Right lobe of liver (tissue), 6 donors: ENCODE results near the gene GABRR1. TPM values are rescaled to one million over a fixed set of nuclear protein-coding genes. Genes with fewer than 3 reads are reported as not detected.

ENCODE experiments used
- ATAC-seq, 4 donors: fragments of 200-7000 bp; cut with Tn5 transposase; one replicate each; pipeline ENCODE4 v1.9.1; 2020; ENCODE audit warnings: mild to moderate bottlenecking in 4 of 4, moderate library complexity in 4 of 4
- DNase-seq, 3 donors: peaks; one replicate each; pipeline ENCODE4 v3.0.0-alpha.2; 2020
- H3K27ac ChIP-seq, 3 donors: fragments of 200-600 bp; one replicate each; pipeline ENCODE4 v1.8.0; 2022
- H3K27me3 ChIP-seq, 2 donors: fragments of 200-600 bp; one replicate each; pipeline ENCODE4 v1.8.0; 2022
- H3K36me3 ChIP-seq, 4 donors: fragments of 200-600 bp; sonication (generic) in 1 of 4; one replicate each; pipeline versions ENCODE4 v1.5.1 to v1.8.0; 2017 to 2022; ENCODE audit warnings: control low read depth in 1 of 4
- H3K4me1 ChIP-seq, 4 donors: fragments of 200-600 bp; sonication (generic) in 1 of 4; one replicate each; pipeline versions ENCODE4 v1.5.1 to v1.8.0; 2017 to 2022; ENCODE audit warnings: control low read depth in 1 of 4
- H3K4me3 ChIP-seq, 3 donors: fragments of 200-600 bp; one replicate each; pipeline ENCODE4 v1.8.0; 2022
- H3K9me3 ChIP-seq, 4 donors: fragments of 200-600 bp; sonication (generic) in 1 of 4; one replicate each; pipeline versions ENCODE4 v1.5.1 to v1.8.0; 2017 to 2022; ENCODE audit warnings: control low read depth in 1 of 4
- POLR2A ChIP-seq: fragments of 450-650 bp; IDR thresholded peaks from one replicate; pipeline ENCODE4 v1.6.1; 2017; ENCODE audit warnings: antibody characterized with exemption, mild to moderate bottlenecking
- WGBS: methylation state at CpG from one replicate; pipeline ENCODE4 v1.1.6; 2018; ENCODE audit warnings: low coverage, low lambda C conversion rate; ENCODE audit not compliant: insufficient coverage; ENCODE audit errors: missing lambda C conversion rate; 5-methylcytosine and 5-hydroxymethylcytosine counted together
- intact Hi-C, 2 donors: fragments of 100-400 bp; cut with DNase I; formaldehyde crosslinking; loops; one replicate each; pipeline versions ENCODE4 v1.11.2 to v1.14.1; 2022
- total RNA-seq, 6 experiments: library from RNA; depleted of rRNA in 2 of 6; stranded (reverse); fragments of >200 nt in 2 of 6; fragmentation: NEBNext Ultra II Directional in 3 of 6; extraction: Animal tissue kit (Norgen Biotek cat#: 25700) in 3 of 6; gene quantifications; one replicate each; pipeline versions ENCODE4 v1.1.0 to v1.2.4, GENCODE V29; 2016 to 2023
- TF ChIP-seq, protein P1 (sequence below), 4 donors: fragments of 200-600 bp in 3 of 4; fragments of 450-650 bp in 1 of 4; IDR thresholded peaks; one replicate each; pipeline versions ENCODE4 v1.5.1 to v1.8.0; 2016 to 2022; ENCODE audit warnings: antibody characterized with exemption in 4 of 4, mild to moderate bottlenecking in 2 of 4
- donor health status: DM: no; HTN: yes; CAD: no.
- donor health status: DM: no; HTN: no; CAD: no.
- donor health status: DM: no; HTN: no; CAD: no.
- donor health status: DM: no; HTN: yes; CAD: no.
- donor health status: DM: no; HTN: yes; CAD: no.

Gene GABRR1
- total RNA-seq, 6 experiments from 2014 or later = not detected

DNA sequence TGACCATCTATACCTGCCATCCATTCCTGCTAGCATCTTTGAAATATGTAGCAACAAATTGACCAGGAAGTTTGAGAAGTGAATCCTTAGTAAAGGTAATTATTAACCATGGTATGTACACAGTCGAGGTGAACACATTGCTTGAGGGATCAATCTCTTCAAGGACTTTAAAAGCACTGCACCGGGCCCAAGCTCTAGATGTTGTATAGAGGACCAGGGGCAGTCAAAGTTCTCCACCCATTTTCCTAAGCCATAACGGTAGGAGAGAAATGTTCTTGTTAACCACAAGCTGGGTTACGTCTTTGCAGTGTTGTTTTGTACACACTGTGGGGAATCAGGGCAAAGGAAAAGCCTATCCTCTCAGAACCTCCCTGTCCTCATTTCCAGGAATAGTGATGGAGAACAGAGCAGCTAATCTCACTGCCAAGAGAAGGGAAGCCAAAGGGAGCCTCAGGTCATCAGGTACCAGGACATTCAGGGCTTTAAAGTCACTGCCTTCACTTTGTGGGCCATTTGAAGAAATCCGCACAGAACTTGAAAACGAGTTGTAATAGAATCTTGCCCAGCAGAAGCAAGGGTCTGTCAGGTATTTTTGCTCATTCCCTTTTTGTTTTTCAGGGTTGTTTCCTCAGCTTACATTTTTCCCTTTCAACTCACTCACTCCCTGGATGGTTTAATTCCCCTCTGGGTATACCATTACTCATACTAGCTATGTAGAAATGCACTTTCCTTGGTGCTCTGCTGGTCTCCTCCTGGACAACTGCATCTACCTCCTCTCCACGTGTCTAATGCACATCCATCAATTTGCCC is 76.6 kb downstream of the GABRR1 start:
- TF ChIP-seq, protein P1, sequence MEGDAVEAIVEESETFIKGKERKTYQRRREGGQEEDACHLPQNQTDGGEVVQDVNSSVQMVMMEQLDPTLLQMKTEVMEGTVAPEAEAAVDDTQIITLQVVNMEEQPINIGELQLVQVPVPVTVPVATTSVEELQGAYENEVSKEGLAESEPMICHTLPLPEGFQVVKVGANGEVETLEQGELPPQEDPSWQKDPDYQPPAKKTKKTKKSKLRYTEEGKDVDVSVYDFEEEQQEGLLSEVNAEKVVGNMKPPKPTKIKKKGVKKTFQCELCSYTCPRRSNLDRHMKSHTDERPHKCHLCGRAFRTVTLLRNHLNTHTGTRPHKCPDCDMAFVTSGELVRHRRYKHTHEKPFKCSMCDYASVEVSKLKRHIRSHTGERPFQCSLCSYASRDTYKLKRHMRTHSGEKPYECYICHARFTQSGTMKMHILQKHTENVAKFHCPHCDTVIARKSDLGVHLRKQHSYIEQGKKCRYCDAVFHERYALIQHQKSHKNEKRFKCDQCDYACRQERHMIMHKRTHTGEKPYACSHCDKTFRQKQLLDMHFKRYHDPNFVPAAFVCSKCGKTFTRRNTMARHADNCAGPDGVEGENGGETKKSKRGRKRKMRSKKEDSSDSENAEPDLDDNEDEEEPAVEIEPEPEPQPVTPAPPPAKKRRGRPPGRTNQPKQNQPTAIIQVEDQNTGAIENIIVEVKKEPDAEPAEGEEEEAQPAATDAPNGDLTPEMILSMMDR (IDR thresholded peaks at IDR 0.05) = no peak
- no peak for TF ChIP-seq POLR2A
- peak; percentile 87 to 96 (median 92) for ATAC-seq

DNA sequence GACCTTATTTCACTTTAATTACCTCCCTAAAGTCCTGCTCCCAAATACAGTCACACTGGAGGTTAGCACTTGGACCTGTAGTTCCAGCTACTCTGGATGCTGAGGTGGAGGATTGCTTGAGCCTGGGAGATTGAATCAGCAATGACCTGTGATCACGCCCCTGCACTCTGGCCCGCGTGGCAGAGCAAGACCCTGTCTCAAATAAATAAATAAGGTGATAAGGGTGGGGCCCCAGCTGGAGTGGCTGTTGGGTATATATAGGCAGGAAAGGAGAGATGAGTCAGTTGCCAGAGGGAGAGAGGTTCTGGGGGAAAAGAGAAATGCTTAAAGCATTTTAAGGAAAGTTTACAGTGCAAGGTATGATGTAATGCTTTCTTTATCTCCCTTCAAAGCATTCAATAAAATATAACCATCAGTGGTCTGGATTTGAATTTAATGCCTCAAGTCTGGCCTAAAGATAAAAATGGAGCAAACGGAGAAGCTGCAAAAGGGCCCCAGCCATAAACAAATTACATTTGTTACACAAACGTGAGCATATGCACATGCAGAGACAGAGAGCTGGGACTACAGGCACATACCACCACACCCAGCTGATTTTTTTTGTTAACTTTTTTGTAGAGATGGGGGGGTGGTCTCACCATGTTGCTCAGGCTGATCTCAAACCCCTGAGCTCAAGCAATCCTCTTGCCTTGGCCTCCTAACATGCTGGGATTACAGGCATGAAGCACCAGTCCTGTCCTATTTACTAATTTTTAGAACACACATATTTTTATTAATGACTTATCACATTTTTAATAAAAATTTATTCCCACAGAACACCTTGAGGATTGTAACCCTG is 77.4 kb downstream of the GABRR1 start:
- no peak for TF ChIP-seq POLR2A
- TF ChIP-seq, protein P1 (IDR thresholded peaks at IDR 0.05) = no peak
- Histone ChIP-seq H3K27me3 (no peaks in the 10 kb centered on the region), H3K4me1 (peaks cover 0 to 17% (median 10%) of the 10 kb centered on the region in 4 donors), H3K4me3 (no peak overlapping the region), H3K9me3 (no peaks in the 10 kb centered on the region), H3K27ac (no peak overlapping the region), H3K36me3 (no peaks in the 10 kb centered on the region)
- intact Hi-C loops = no loop called here
- WGBS = 72% methylated on average over 5 of the region's 5 CpGs
- ATAC-seq (peak in 1 of 4 donors; percentile 53), DNase-seq (no peak)

More for the DNA sequence above, 76.6 kb downstream of the GABRR1 start:
- WGBS = 50% methylated on average over 7 of the region's 7 CpGs
- DNase-seq = no peak
- H3K27me3 ChIP-seq = no peaks in the 10 kb centered on the region
- intact Hi-C loops = no loop called here
- H3K9me3 ChIP-seq = no peaks in the 10 kb centered on the region
- H3K27ac ChIP-seq = no peak overlapping the region
- H3K4me1 ChIP-seq = peaks cover 0 to 17% (median 10%) of the 10 kb centered on the region in 4 donors
- no peak overlapping the region for H3K4me3 ChIP-seq
- no peaks in the 10 kb centered on the region for H3K36me3 ChIP-seq

DNA sequence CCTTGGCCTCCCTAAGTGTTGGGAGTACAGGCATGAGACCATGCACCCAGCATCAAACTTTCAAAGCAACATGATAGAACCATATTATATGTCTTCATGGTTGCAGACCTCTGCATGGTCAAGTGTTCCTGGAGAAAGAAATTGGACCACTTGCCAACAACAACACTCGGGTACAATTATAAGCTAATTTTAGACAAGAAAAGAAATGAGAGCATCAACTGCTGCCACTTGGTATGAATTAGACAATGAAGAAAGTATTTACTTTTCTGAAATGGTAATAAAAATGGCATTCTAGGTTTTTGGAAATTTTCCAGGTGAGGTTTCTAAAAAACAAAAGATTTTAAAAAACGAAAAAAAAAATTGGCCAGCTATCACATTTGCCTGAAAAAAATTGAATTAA is 79.0 kb downstream of the GABRR1 start:
- no peaks in the 10 kb centered on the region for H3K9me3 ChIP-seq
- no peak for ATAC-seq
- DNase-seq = no peak
- peaks cover 0 to 17% (median 10%) of the 10 kb centered on the region in 4 donors for H3K4me1 ChIP-seq
- H3K4me3 ChIP-seq = no peak overlapping the region
- no peak overlapping the region for H3K27ac ChIP-seq
- no peaks in the 10 kb centered on the region for H3K27me3 ChIP-seq
- WGBS = 65% methylated on average over 2 of the region's 2 CpGs
- TF ChIP-seq, protein P1 (IDR thresholded peaks at IDR 0.05) = no peak
- no peak for TF ChIP-seq POLR2A
- intact Hi-C loops = no loop called here
- no peaks in the 10 kb centered on the region for H3K36me3 ChIP-seq

DNA sequence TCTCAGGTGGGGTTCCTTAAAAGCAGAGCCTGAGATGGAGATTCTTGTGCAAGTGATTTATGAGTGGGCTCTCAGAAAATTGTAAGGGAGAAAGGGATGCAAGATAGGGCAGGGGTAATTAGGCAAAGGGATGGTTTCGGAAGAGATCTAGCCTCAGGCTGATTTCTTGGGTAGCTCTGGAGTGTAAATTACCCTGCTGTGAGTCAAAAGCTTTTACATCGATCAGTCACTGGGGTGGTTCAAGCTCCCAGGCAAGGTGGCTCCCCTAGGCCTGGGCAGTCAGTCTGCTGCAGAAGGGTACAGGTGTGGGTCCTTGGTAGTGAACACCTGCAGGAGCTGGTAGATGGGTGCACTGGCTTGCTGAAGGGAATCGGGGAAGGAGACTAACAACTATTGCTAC is 82.4 kb downstream of the GABRR1 start:
- no peaks in the 10 kb centered on the region for H3K27me3 ChIP-seq
- no peaks in the 10 kb centered on the region for H3K9me3 ChIP-seq
- TF ChIP-seq POLR2A = no peak
- TF ChIP-seq, protein P1 (IDR thresholded peaks at IDR 0.05) = no peak
- H3K4me3 ChIP-seq = no peak overlapping the region
- 81% methylated on average over 3 of the region's 3 CpGs for WGBS
- no peak for DNase-seq
- no peak overlapping the region for H3K27ac ChIP-seq
- intact Hi-C loops = no loop called here
- ATAC-seq = no peak
- H3K36me3 ChIP-seq = no peaks in the 10 kb centered on the region
- peaks cover 0 to 4% (median under 1%) of the 10 kb centered on the region in 4 donors for H3K4me1 ChIP-seq
